DND-41 (cell line): Measurements from ENCODE around the gene CFAP97D2.

Source experiments
- CTCF ChIP-seq: IDR thresholded peaks from 2 replicates; pipeline ENCODE4 v1.5.1; 2012; ENCODE audit warnings: borderline replicate concordance, low read length, moderate library complexity, mild to moderate bottlenecking; ENCODE audit not compliant: poor library complexity, severe bottlenecking; ENCODE audit errors: extremely low read depth
- EZH2 ChIP-seq: IDR thresholded peaks from 3 replicates; pipeline ENCODE4 v1.6.1; 2012; ENCODE audit warnings: borderline replicate concordance, low read depth, mild to moderate bottlenecking, moderate library complexity, low read length, inconsistent platforms; ENCODE audit not compliant: severe bottlenecking

- TF ChIP-seq CTCF (no peak), EZH2 (no peak)
These were observed 33.3 kb upstream of the CFAP97D2 start for GRCh38 chr13:114145722-114146121.
